HG02610 (cell line): ENCODE measurements around the gene AGK.
A peak's percentile ranks its signal among the peaks of the same experiment; 100 is the strongest.

Experiments
- ATAC-seq: cut with Tn5 transposase; IDR thresholded peaks from one replicate; pipeline ENCODE4 v1.9.1; 2021; ENCODE audit warnings: mild to moderate bottlenecking, moderate library complexity; ENCODE audit not compliant: unreplicated experiment

AGK gene

GRCh38 chr7:141701489-141702046 is 150.4 kb downstream of the AGK start:
- ATAC-seq, result peak; percentile 80

GRCh38 chr7:141702047-141702567 is 150.9 kb downstream of the AGK start, which contains the start of gene DENND11:
Gene DENND11, minus strand, starts transcription at chr7:141702166. Its CDS starts 13 bp downstream, at chr7:141702153.
- ATAC-seq, result peak; percentile 75

GRCh38 chr7:141702892-141703291 is 151.7 kb downstream of the AGK start:
- no peak for ATAC-seq

GRCh38 chr7:141704112-141704511 is 152.9 kb downstream of the AGK start:
- no peak for ATAC-seq

- ATAC-seq, result no peak
Observed at GRCh38 chr7:141704741-141705140, 153.5 kb downstream of the AGK start.
